MG63 (cell line): ENCODE data around the gene C18orf54. TPM values are rescaled to one million over a fixed set of nuclear protein-coding genes. Genes with fewer than 3 reads are reported as not detected.
"Not testable (repeated sequence)": the region's sequence is repeated elsewhere in the genome, so short reads cannot be mapped to it uniquely, and the experiment has no call there.

ENCODE experiments used
- DNase-seq: peaks from one replicate; pipeline ENCODE4 v3.0.0-alpha.2; 2020
- H3K27me3 ChIP-seq: fragments of 250-450 bp; sonication (Bioruptor Pico); 2 replicates; pipeline ENCODE4 v1.5.1; 2020; ENCODE audit warnings: mild to moderate bottlenecking, moderate library complexity
- H3K36me3 ChIP-seq: fragments of 250-450 bp; sonication (Bioruptor Pico); 2 replicates; pipeline ENCODE4 v1.5.1; 2020; ENCODE audit warnings: mild to moderate bottlenecking, moderate library complexity
- H3K4me3 ChIP-seq: fragments of 250-450 bp; sonication (Bioruptor Pico); 2 replicates; pipeline ENCODE4 v1.5.1; 2020; ENCODE audit warnings: mild to moderate bottlenecking, moderate library complexity
- H3K9me3 ChIP-seq: fragments of 250-450 bp; sonication (Bioruptor Pico); 2 replicates; pipeline ENCODE4 v1.5.1; 2020; ENCODE audit warnings: mild to moderate bottlenecking, moderate library complexity
- total RNA-seq: library from RNA; depleted of rRNA; stranded (reverse); fragments of >200 nt; shearing (Covaris generic); gene quantifications from 2 replicates; pipeline ENCODE4 v1.2.3, GENCODE V29; 2014; ENCODE audit warnings: low replicate concordance; rRNA removed

C18orf54 gene
- 1.7 and 9.8 TPM in 2 replicates for total RNA-seq

DNA sequence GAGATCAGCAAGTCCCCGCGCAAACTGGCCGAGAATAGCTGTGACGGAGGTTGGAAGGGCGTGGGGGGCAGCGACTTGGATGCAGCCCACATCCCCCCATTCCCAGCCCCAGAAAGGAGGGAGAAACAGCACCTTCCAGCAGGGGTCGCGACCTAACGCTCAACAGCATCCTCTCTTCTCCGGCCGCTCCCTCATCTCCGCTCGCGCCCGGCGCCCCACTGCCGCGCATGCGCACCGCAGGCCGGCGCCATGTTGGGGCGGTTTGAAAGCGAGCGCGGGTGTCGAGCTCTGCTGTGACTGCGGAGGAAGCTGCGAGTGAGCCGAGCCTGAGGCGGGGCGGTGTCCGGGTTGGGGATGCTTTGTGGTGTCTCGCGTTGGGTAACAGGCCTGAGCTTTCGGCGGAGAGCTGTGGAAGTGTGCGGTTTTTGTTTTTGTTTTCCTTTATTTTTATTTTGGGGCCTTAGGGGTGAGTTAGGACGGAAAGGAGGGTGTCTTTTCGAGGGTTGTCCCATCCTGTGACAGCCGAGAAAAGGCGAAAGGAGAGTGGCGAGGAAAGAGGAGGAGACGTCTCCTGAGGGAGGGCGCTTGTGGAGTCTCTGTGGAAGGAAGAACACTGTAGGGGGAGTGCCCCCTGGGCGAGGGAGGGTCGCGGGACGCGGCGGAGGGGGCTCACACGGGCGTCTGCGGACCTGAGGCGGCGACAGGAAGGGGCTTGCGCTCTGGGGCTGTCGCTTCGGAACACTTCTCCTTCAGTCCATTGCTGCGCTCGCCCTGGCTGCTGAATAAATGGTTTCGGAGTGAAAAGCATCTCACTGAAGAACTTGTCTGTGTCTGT lies at the start of gene C18orf54, which contains the start of gene STARD6:
C18orf54 (plus strand) TSS at position 247 of the 835 bp plus-strand sequence. CDS start 2,667 bp downstream, outside the sequence.
STARD6 (minus strand) TSS at position 199 of the 835 bp plus-strand sequence. CDS start 3,285 bp downstream, outside the sequence.
- Histone ChIP-seq H3K27me3 (no peaks in the 10 kb centered on the region), H3K36me3 (peaks cover 3% of the 10 kb centered on the region; the same call in 1 of the 2 replicates), H3K9me3 (no peaks in the 10 kb centered on the region), H3K4me3 (peak within 1 kb of the TSS; percentile 81)
- peak; percentile 84 for DNase-seq

DNA sequence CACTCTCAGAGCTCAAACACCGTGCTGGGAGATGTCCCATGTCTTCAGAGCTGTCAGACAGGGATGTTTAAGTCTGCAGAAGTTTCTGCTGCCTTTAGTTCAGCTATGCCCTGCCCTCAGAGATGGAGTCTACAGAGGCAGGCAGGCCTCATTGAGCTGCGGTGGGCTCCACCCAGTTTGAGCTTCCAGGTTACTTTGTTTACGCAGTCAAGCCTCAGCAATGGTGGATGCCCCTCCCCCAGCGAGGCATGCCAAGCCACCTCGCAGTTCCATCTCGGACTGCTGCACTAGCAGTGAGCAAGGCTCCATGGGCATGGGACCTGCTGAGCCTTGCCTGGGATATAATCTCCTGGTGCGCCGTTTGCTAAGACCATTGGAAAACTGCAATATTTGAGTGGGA lies 48.1 kb upstream of the C18orf54 start:
- not testable (repeated sequence) for DNase-seq, H3K4me3 ChIP-seq, H3K27me3 ChIP-seq, H3K9me3 ChIP-seq, H3K36me3 ChIP-seq

DNA sequence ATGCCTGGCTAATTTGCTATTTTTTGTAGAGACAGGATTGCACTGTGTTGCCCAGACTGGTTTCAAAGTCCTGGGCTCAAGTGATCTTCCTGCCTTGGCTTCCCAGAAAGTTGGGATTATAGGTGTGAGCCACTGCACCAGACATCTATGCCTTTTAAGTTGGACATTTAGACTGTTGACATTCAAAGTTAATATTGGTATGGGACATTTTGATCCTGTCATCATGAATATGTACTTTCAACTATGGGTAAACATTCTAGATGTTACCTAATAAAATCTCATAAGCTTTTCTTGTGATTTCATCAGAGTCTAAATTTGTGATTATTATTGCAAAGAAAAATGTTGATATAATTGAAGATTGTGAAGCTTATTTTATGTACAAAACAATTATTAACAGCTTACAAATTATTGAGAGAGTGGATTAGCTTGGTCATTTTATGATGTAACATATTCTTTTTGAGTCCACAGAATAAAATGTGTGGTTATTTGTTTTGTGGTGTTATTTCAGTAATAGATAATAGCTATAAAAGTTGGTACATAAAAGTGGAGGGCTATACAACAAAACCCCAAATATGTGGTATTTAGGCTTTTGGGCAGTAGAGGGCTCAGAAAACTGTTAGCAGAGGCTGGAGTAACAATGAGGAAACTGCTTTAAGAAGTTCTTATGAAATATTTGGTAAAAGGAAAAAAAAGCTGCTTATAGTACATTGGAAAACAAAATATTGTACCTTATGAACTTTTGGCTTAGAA lies 41.5 kb upstream of the C18orf54 start:
- no peaks in the 10 kb centered on the region for H3K27me3 ChIP-seq

DNA sequence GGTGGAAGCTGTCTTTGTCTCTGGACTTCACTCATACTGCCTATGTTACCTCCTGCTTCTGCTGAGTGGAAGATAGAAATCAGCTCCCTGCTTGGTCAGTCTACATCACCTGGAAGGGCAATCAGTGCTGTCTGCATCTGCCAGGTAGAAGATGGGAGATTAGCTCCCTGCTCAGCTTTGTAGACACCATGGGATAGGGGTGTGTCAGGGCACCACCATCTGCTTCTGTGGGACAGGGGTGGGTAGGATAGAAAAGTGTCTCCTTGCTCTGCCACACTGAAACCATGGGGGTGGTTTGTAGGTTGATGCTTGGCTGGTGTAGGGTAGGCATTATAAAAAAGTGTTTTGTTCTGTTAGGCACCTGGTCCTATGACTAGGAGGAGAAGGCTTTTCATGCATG lies 34.1 kb upstream of the C18orf54 start:
- no peak for DNase-seq
- H3K9me3 ChIP-seq = no peaks in the 10 kb centered on the region
- H3K27me3 ChIP-seq = no peaks in the 10 kb centered on the region
- H3K36me3 ChIP-seq = no peaks in the 10 kb centered on the region
- no peak overlapping the region for H3K4me3 ChIP-seq

More for the DNA sequence above, 41.5 kb upstream of the C18orf54 start:
- Histone ChIP-seq H3K36me3 (no peaks in the 10 kb centered on the region), H3K4me3 (no peak overlapping the region), H3K9me3 (no peaks in the 10 kb centered on the region)
- DNase-seq = no peak

DNA sequence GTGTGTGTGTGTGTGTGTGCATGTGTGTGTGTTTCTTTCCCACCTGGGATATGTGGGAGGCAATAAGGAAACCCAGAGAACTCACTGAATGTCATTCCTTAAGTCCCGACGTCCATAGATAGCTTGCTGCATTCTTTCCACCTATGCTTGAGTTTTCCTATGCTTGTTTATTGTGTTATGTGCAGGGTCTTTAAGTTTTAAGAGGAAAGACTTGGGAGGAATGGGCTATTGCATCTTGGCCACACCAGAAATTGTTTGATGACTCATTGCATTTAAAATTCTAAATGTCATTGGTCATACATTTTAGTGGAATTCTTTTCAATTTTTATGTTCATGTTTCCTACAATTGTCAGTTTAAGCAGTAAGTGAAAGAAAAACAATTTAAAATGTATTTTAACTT lies 33.7 kb upstream of the C18orf54 start:
- Histone ChIP-seq H3K27me3 (no peaks in the 10 kb centered on the region), H3K36me3 (no peaks in the 10 kb centered on the region), H3K9me3 (no peaks in the 10 kb centered on the region), H3K4me3 (no peak overlapping the region)
- DNase-seq = no peak

DNA sequence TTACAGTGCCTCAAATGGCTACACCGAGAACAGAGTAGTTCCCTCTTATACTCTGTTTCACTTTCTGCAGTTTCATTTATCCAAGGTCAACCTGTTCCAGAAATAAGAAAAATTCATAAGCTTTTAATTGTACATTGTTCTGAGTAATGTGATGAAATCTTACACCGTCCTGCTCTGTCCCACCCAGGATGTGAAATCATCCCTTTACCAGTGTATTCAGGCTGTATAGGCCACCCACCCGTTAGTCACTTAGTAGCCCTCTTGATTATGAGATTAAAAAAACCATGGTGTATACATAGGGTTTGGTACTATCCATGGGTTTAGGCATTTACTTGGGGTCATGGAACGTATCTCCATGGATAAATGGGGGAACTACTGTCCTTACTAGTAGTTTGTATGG lies 29.9 kb upstream of the C18orf54 start:
- H3K36me3 ChIP-seq = no peaks in the 10 kb centered on the region
- DNase-seq = no peak
- H3K4me3 ChIP-seq = no peak overlapping the region
- H3K9me3 ChIP-seq = no peaks in the 10 kb centered on the region
- 0 out of 2 replicates have a peak, but pooled peaks cover 3% of the 10 kb centered on the region for H3K27me3 ChIP-seq

DNA sequence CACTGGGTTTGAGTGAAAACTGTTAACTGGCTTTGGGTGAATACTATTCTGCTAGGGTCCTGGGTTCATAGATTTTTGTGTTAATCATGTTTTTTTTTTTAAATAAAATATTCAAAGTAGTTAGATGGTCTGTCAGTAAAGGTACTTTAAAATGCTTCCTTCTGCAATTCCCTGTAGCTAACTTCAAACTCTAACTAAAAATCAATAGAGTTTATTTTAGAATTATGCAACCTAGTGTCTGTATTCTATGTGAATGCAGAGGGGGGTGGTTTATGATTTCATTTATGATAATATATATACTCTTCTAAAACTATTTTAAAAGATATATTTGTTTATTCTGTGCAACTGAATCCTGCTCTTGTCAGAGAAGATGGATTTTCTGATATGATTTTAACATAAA lies 27.9 kb upstream of the C18orf54 start:
- Histone ChIP-seq H3K4me3 (no peak overlapping the region), H3K9me3 (no peaks in the 10 kb centered on the region), H3K27me3 (0 out of 2 replicates have a peak, but pooled peaks cover 3% of the 10 kb centered on the region), H3K36me3 (no peaks in the 10 kb centered on the region)
- DNase-seq = no peak

DNA sequence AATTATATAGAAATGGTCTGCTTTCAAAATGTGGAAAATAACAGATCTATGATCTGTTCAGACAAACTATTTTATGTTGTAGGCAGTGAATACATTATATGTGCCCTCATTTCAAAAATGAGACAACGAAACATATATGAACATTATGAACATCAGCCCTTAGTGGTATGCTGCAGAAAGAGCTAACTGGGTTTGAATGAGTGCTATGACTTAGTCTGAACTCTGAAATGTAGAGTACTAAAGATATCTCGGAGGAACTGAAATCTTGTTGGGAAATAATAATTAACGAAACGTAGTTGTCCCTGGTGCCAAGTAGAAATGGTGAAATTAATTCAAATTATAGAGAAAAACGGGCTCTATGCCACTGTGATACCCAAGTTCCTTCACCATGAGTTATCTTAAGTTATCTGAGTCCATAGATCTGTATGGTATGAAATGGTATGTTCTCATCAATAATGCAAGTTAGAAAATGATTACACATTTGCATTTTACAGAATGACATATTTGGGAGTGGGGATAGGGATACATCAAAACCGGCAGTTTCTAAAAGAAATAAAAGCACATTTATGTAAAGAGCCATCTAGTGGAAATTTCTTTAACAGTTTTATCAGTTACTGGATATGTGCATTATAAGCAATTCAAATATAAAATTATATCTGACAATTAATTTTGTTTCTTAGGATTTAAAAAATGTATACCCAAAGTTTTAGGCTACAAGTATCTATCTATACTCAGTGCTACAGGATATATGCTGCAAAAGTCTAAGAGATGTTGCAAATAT lies 26.7 kb upstream of the C18orf54 start:
- no peak for DNase-seq
- Histone ChIP-seq H3K4me3 (no peak overlapping the region), H3K27me3 (0 out of 2 replicates have a peak, but pooled peaks cover 3% of the 10 kb centered on the region), H3K9me3 (no peaks in the 10 kb centered on the region), H3K36me3 (no peaks in the 10 kb centered on the region)

DNA sequence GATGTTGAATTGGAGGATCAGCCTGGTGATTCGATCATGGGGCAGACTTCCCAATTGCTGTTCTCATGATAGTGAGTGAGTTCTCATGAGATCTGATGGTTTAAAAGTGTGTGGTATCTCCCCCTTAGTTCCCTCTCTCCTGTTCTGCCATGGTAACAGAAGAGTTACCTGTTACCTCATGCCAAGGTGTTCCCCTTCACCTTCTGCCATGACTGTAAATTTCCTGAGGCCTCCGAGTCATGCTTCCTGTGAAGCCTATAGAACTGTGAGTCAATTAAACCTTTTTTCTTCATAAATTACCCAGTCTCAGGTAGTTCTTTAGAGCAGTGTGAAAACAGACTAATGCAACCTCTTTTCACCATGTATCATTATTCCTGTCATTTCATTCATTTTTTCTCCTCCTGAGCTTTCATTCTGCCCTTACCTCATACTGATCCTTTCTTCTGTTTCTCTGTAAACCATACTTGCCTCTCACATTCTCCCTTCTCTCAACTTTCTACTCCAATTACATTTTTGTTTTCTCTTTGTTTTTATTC lies 22.0 kb upstream of the C18orf54 start:
- Histone ChIP-seq H3K27me3 (no peaks in the 10 kb centered on the region), H3K9me3 (no peaks in the 10 kb centered on the region), H3K36me3 (no peaks in the 10 kb centered on the region), H3K4me3 (no peak overlapping the region)
- no peak for DNase-seq

DNA sequence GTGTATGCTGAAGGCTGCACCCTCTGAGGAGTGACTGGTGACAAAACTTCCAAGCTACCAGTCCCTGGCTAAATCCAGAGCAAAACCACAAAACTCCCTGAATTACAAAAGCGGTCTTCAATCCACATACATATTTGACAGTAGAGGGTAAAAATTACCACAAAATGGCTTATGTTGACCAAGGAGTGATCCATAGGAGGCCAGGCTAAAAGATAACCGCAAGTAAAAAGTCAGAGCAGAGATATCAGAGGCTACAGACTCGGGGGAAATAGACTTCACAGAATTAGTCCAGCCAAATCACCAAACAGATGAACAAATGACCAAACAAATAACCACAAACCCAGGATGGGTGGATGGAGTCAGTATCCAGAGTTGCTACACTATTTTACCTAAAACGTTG lies 19.5 kb upstream of the C18orf54 start:
- Histone ChIP-seq H3K27me3 (no peaks in the 10 kb centered on the region), H3K9me3 (no peaks in the 10 kb centered on the region), H3K36me3 (no peaks in the 10 kb centered on the region), H3K4me3 (no peak overlapping the region)
- DNase-seq = no peak

DNA sequence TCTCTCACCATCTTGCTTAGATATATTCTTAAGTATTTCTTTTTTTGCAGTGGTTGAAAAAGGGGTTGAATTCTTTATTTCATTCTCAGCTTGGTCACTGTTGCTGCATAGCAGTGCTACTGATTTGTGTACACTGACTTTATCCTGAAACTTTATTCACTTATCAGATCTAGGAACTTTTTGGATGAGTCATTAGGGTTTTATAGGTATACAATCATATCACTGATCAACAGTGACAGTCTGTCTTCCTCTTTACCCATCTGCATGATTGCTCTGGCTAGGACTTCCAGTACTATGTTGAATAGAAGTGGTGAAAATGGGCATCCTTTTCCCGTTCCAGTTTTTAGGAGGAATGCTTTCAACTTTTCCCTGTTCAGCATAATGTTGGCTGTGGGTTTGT lies 6.5 kb upstream of the C18orf54 start:
- DNase-seq = no peak
- no peaks in the 10 kb centered on the region for H3K9me3 ChIP-seq

DNA sequence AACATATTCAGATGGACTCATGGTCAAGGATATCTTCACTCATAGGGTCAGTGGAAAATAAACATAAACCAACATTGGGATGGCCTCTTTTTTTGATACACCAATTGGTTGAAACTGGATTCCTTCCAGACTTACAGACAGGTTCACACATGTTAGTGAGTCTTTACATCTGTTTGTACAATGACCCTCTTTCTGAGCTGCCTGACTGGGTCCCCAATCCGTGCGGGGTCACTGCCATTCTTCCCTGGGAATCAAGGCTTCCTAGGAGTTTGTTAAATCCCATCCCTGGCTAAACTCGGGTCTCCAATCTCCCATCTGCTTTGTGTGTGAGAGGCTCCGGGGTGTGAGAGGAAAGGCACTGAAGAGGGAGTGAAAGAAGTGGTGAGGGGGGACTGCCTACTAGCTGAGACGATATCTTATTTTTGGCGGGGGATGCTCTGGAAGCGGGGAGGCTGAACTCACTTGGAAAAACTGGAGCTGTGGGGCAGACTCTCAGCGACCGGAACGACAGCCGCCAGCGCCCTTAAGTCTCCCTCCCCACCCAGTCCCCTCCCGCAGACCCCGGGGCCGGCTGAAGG lies 535 bp upstream of the C18orf54 start:
- Histone ChIP-seq H3K9me3 (no peaks in the 10 kb centered on the region), H3K36me3 (peaks cover 3% of the 10 kb centered on the region; the same call in 1 of the 2 replicates), H3K4me3 (peak overlapping the region; percentile 81), H3K27me3 (no peaks in the 10 kb centered on the region)
- no peak for DNase-seq

More for the DNA sequence above, 6.5 kb upstream of the C18orf54 start:
- H3K27me3 ChIP-seq = no peaks in the 10 kb centered on the region
- H3K36me3 ChIP-seq = no peaks in the 10 kb centered on the region
- H3K4me3 ChIP-seq = no peak overlapping the region

DNA sequence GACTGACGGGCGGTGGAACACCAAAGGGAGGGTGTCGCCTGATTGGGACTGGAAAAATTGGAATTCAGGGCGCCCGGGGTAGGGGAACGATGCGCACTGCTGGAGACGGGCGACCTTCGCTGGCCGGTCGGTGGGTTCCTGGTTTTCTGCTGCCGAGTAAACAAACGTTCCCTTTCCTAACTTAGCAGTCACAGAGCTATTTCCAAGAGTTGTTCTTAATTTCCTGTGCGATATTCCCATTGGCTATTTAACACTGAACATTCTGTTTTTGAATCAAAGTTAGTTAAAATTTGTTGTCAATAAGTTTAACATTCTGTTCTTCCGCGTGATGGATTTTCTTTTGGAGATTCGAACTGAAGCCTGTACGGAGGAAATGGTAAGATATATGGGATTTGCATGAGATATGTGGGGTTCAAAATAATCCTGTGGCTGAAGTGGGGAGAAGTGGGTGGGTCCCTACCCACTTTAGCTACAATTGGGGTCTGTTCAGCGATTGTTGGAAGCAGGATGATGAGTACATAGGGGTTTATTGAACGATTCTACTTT lies 862 bp downstream of the C18orf54 start:
- peaks cover 3% of the 10 kb centered on the region; the same call in 1 of the 2 replicates for H3K36me3 ChIP-seq
- H3K9me3 ChIP-seq = no peaks in the 10 kb centered on the region
- no peaks in the 10 kb centered on the region for H3K27me3 ChIP-seq
- DNase-seq = peak; percentile 24
- H3K4me3 ChIP-seq = peak overlapping the region; percentile 81

DNA sequence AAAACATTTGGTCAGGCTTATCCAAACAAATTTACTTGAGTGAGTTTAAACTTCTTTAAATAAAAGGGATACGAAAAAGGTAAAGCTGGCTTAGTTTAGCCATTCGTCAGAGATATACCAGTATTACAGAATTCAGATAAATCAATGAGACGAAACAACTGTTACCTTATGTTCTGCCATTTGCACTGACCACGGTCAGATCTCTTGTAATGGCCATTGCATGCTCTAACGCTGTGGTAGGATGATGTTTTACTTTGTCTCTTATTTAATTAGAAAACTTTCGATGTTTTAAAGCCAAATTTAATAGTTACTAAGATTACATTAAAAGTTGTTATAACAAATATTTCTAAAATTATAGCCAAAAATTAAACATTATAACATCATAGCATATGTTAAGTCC lies 1.5 kb downstream of the C18orf54 start:
- no peak for DNase-seq
- Histone ChIP-seq H3K27me3 (no peaks in the 10 kb centered on the region), H3K9me3 (no peaks in the 10 kb centered on the region), H3K36me3 (peaks cover 3% of the 10 kb centered on the region; the same call in 1 of the 2 replicates), H3K4me3 (peak overlapping the region; percentile 81)

DNA sequence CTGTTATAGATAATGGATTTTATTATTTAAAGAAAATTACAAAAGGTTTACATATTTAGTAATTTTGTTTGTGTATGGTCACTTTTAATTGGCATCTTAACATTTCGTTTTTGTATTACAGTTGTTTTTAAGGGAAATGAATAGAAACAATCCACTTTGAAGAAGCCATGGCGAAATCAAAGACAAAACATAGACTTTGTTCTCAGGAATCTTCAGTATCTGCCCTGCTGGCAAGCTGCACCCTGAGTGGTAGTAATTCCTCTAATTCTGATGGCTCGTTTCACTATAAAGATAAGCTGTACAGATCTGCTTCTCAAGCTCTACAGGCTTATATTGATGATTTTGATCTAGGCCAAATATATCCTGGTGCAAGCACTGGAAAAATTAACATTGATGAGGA lies 2.7 kb downstream of the C18orf54 start:
- no peak overlapping the region for H3K4me3 ChIP-seq
- H3K9me3 ChIP-seq = no peaks in the 10 kb centered on the region
- peaks cover 3% of the 10 kb centered on the region; the same call in 1 of the 2 replicates for H3K36me3 ChIP-seq
- no peaks in the 10 kb centered on the region for H3K27me3 ChIP-seq
- DNase-seq = no peak

DNA sequence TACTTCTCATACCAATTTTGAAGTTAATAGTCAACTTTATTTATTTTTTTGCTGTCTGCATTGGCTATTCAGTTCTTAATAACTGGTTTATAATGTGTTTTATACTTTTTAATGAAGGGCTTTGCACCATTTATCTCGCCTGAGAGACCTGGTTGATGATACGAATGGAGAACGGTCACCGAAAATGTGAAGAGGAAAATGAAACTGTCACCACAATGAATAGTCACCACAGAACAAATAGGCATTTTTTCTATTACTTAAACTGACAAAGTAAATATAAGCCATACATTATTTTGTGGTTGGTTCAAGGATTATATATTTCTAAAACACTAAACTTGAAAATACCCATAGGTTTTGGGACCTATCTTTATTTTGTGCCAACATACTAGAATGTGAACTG lies 20.4 kb downstream of the C18orf54 start:
- peaks cover 4% of the 10 kb centered on the region; the same call in 1 of the 2 replicates for H3K36me3 ChIP-seq
- H3K4me3 ChIP-seq = no peak overlapping the region
- no peaks in the 10 kb centered on the region for H3K27me3 ChIP-seq
- no peaks in the 10 kb centered on the region for H3K9me3 ChIP-seq
- DNase-seq = no peak
